H9 (cell line): Measurements from ENCODE around the gene CLNS1A. TPM values are rescaled to one million over a fixed set of nuclear protein-coding genes. Genes with fewer than 3 reads are reported as not detected.

Experiments used
- DNase-seq: peaks from one replicate; pipeline ENCODE4 v3.0.0-alpha.2; 2017
- H2AFZ ChIP-seq: one replicate; pipeline ENCODE4 v1.6.1; 2013; ENCODE audit warnings: mild to moderate bottlenecking, low read length, control low read depth, moderate library complexity
- H2AK5ac ChIP-seq: 2 replicates; pipeline ENCODE4 v1.6.1; 2013; ENCODE audit warnings: low read length, control low read depth, mixed read lengths; ENCODE audit not compliant: insufficient read length
- H2BK120ac ChIP-seq: one replicate; pipeline ENCODE4 v1.6.1; 2013; ENCODE audit warnings: low read depth, mild to moderate bottlenecking, low read length, control low read depth, inconsistent platforms; ENCODE audit not compliant: poor library complexity, severe bottlenecking
- H2BK12ac ChIP-seq: 2 replicates; pipeline ENCODE4 v1.6.1; 2013; ENCODE audit warnings: low read length, control low read depth, mixed read lengths, low read depth; ENCODE audit not compliant: insufficient read length
- H2BK15ac ChIP-seq: 2 replicates; pipeline ENCODE4 v1.6.1; 2013; ENCODE audit warnings: low read depth, low read length, control low read depth
- H2BK20ac ChIP-seq: one replicate; pipeline ENCODE4 v1.6.1; 2013; ENCODE audit warnings: low read depth, mild to moderate bottlenecking, low read length, control low read depth, inconsistent platforms; ENCODE audit not compliant: poor library complexity, severe bottlenecking
- H2BK5ac ChIP-seq: 2 replicates; pipeline ENCODE4 v1.6.1; 2013; ENCODE audit warnings: low read length, control low read depth, mixed read lengths; ENCODE audit not compliant: insufficient read length
- H3K14ac ChIP-seq: 2 replicates; pipeline ENCODE4 v1.6.1; 2013; ENCODE audit warnings: low read length, control low read depth; ENCODE audit not compliant: insufficient read depth
- H3K18ac ChIP-seq: 2 replicates; pipeline ENCODE4 v1.6.1; 2013; ENCODE audit warnings: low read depth, mild to moderate bottlenecking, mixed read lengths, low read length, control low read depth; ENCODE audit not compliant: insufficient read length
- H3K23ac ChIP-seq: 2 replicates; pipeline ENCODE4 v1.6.1; 2013; ENCODE audit warnings: low read length, control low read depth, mixed read lengths, low read depth; ENCODE audit not compliant: insufficient read length
- H3K23me2 ChIP-seq: 2 replicates; pipeline ENCODE4 v1.6.1; 2013; ENCODE audit warnings: low read depth, mild to moderate bottlenecking, mixed read lengths, low read length, control low read depth; ENCODE audit not compliant: insufficient read length, poor library complexity, severe bottlenecking
- H3K27ac ChIP-seq: 2 replicates; pipeline ENCODE4 v1.5.1; 2013; ENCODE audit warnings: low read length, control low read depth, mixed read lengths, low read depth; ENCODE audit not compliant: insufficient read length
- H3K27me3 ChIP-seq: 2 replicates; pipeline ENCODE4 v1.6.1; 2013; ENCODE audit warnings: low read length, control low read depth, inconsistent platforms; ENCODE audit not compliant: insufficient read depth
- H3K4ac ChIP-seq: 2 replicates; pipeline ENCODE4 v1.6.1; 2013; ENCODE audit warnings: low read depth, mild to moderate bottlenecking, control low read depth, inconsistent platforms, low read length, moderate library complexity
- H3K4me1 ChIP-seq: 2 replicates; pipeline ENCODE4 v1.6.1; 2013; ENCODE audit warnings: low read length, control low read depth, inconsistent platforms; ENCODE audit not compliant: insufficient read depth
- H3K4me2 ChIP-seq: 2 replicates; pipeline ENCODE4 v1.6.1; 2013; ENCODE audit warnings: low read length, control low read depth, mixed read lengths; ENCODE audit not compliant: insufficient read length, insufficient read depth
- H3K56ac ChIP-seq: 2 replicates; pipeline ENCODE4 v1.6.1; 2013; ENCODE audit warnings: low read depth, mild to moderate bottlenecking, mixed read lengths, low read length, control low read depth; ENCODE audit not compliant: insufficient read length
- H3K79me1 ChIP-seq: 2 replicates; pipeline ENCODE4 v1.6.1; 2013; ENCODE audit warnings: low read depth, mild to moderate bottlenecking, moderate library complexity, low read length, control low read depth, inconsistent platforms; ENCODE audit not compliant: insufficient read depth, poor library complexity, severe bottlenecking
- H3K79me2 ChIP-seq: 2 replicates; pipeline ENCODE4 v1.6.1; 2013; ENCODE audit warnings: low read length, control low read depth, inconsistent platforms; ENCODE audit not compliant: insufficient read depth
- H3K9ac ChIP-seq: 2 replicates; pipeline ENCODE4 v1.6.1; 2013; ENCODE audit warnings: low read length, control low read depth, mixed read lengths; ENCODE audit not compliant: insufficient read length; ENCODE audit errors: extremely low read depth
- H3K9me3 ChIP-seq: one replicate; pipeline ENCODE4 v1.6.1; 2013; ENCODE audit warnings: low read depth, low read length, inconsistent platforms; ENCODE audit not compliant: control insufficient read depth
- H3T11ph ChIP-seq: one replicate; pipeline ENCODE4 v1.6.1; 2013; ENCODE audit warnings: mild to moderate bottlenecking, low read length, control low read depth, inconsistent platforms
- H4K20me1 ChIP-seq: one replicate; pipeline ENCODE4 v1.6.1; 2013; ENCODE audit not compliant: control insufficient read depth, insufficient read length, insufficient read depth
- H4K5ac ChIP-seq: 2 replicates; pipeline ENCODE4 v1.6.1; 2013; ENCODE audit warnings: low read depth, mild to moderate bottlenecking, mixed read lengths, low read length, control low read depth; ENCODE audit not compliant: insufficient read length
- H4K8ac ChIP-seq: replicated peaks from 2 replicates; pipeline ENCODE4 v1.6.1; 2013; ENCODE audit warnings: low read length, control low read depth, mixed read lengths, low read depth; ENCODE audit not compliant: insufficient read length
- H4K91ac ChIP-seq: 2 replicates; pipeline ENCODE4 v1.6.1; 2013; ENCODE audit warnings: low read depth, mild to moderate bottlenecking, moderate library complexity, mixed read lengths, low read length, control low read depth; ENCODE audit not compliant: insufficient read length
- H3K27ac Mint-ChIP-seq, 3 experiments: 2 replicates in 2 of 3; 3 replicates in 1 of 3; pipeline ENCODE4 v1.8.0; 2020 to 2021; ENCODE audit warnings: mixed read lengths in 3 of 3, mild to moderate bottlenecking in 1 of 3, moderate library complexity in 1 of 3
- H3K27me3 Mint-ChIP-seq: 2 replicates; pipeline ENCODE4 v1.8.0; 2021; ENCODE audit warnings: low read depth, mild to moderate bottlenecking, moderate library complexity, mixed read lengths
- H3K36me3 Mint-ChIP-seq, 3 experiments: 2 replicates in 2 of 3; 3 replicates in 1 of 3; pipeline ENCODE4 v1.8.0; 2020 to 2021; ENCODE audit warnings: low read depth in 3 of 3, mixed read lengths in 3 of 3; ENCODE audit not compliant: insufficient read depth in 1 of 3
- H3K4me1 Mint-ChIP-seq, 2 experiments: 2 replicates each; pipeline ENCODE4 v1.8.0; 2020; ENCODE audit warnings: mixed read lengths in 2 of 2
- H3K4me3 Mint-ChIP-seq, 2 experiments: 2 replicates in 1 of 2; 3 replicates in 1 of 2; pipeline ENCODE4 v1.8.0; 2020 to 2021; ENCODE audit warnings: mild to moderate bottlenecking in 2 of 2, mixed read lengths in 2 of 2, moderate library complexity in 1 of 2
- H3K9me3 Mint-ChIP-seq, 2 experiments: 2 replicates in 1 of 2; 3 replicates in 1 of 2; pipeline ENCODE4 v1.8.0; 2020; ENCODE audit warnings: mild to moderate bottlenecking in 2 of 2, mixed read lengths in 2 of 2, moderate library complexity in 1 of 2
- CTCF ChIP-seq: fragments of 200-600 bp; sonication (generic); conservative IDR thresholded peaks from 3 replicates; pipeline ENCODE4 v1.8.0; 2021; ENCODE audit warnings: antibody characterized with exemption, mild to moderate bottlenecking
- WGBS: extraction: QIAGEN DNeasy Blood & Tissue Kit; methylation state at CpG from one replicate; pipeline ENCODE4 v1.1.7; 2013; ENCODE audit warnings: missing lambda C conversion rate, low lambda C conversion rate, mixed read lengths; ENCODE audit not compliant: insufficient read length; ENCODE audit errors: extremely low coverage; 5-methylcytosine and 5-hydroxymethylcytosine counted together
- total RNA-seq: library from RNA; stranded (reverse); gene quantifications from 2 replicates; pipeline ENCODE4 v1.2.1, GENCODE V29; 2021

CLNS1A gene
- total RNA-seq, 1 experiment from 2014 or later, result 165 TPM

GRCh38 chr11:77668760-77669159 is 31.2 kb upstream of the CLNS1A start:
- Histone ChIP-seq H3K9ac (no peak overlapping the region), H2AFZ (no peak overlapping the region), H3K4me1 (no peaks in the 10 kb centered on the region), H4K5ac (no peak overlapping the region), H3K18ac (no peak overlapping the region), H3K4me2 (no peak overlapping the region), H3K23ac (no peak overlapping the region), H3T11ph (no peak overlapping the region), H2AK5ac (no peak overlapping the region), H4K8ac (no peak overlapping the region), H4K20me1 (no peaks in the 10 kb centered on the region), H3K79me1 (no peaks in the 10 kb centered on the region), H4K91ac (no peak overlapping the region), H3K23me2 (no peaks in the 10 kb centered on the region), H2BK15ac (no peak overlapping the region), H3K9me3 (no peaks in the 10 kb centered on the region), H2BK120ac (no peak overlapping the region), H3K56ac (no peak overlapping the region), H3K79me2 (no peaks in the 10 kb centered on the region), H3K27me3 (no peaks in the 10 kb centered on the region), H3K27ac (no peak overlapping the region), H3K4ac (no peak overlapping the region), H3K14ac (no peak overlapping the region), H2BK20ac (no peak overlapping the region), H2BK5ac (no peak overlapping the region), H2BK12ac (no peak overlapping the region)
- Mint-ChIP-seq H3K4me1 (no peaks in the 10 kb centered on the region), H3K27ac (peak overlapping the region in 1 of 3 experiments; percentile 15; a peak in 1 of 7 replicates), H3K27me3 (no peaks in the 10 kb centered on the region), H3K9me3 (no peaks in the 10 kb centered on the region), H3K36me3 (peaks cover 31 to 68% (median 63%) of the 10 kb centered on the region in 3 experiments; a peak in 6 of 7 replicates), H3K4me3 (no peak overlapping the region)
- no peak for TF ChIP-seq CTCF
- no peak for DNase-seq
- no CpG with 5 or more reads among the region's 3 CpGs for WGBS
